Fibroblast of pulmonary artery (primary cell): ENCODE results near the gene CSRNP3.

Experiments
- DNase-seq: peaks from one replicate; pipeline ENCODE4 v3.0.0-alpha.2; 2010; ENCODE audit warnings: low read depth
- H3K4me3 ChIP-seq: replicated peaks from 2 replicates; pipeline ENCODE4 v1.5.1; 2011; ENCODE audit warnings: low read depth, mild to moderate bottlenecking, control low read depth, low read length, moderate library complexity
- CTCF ChIP-seq: IDR thresholded peaks from 2 replicates; pipeline ENCODE4 v1.5.1; 2011; ENCODE audit warnings: mild to moderate bottlenecking, control low read depth, low read length, inconsistent platforms; ENCODE audit errors: missing control alignments

Gene CSRNP3

GRCh38 chr2:165621086-165621560 lies 151.6 kb downstream of the CSRNP3 start:
- DNase-seq: peak; percentile 85
- no peak for TF ChIP-seq CTCF
- no peak overlapping the region for H3K4me3 ChIP-seq

GRCh38 chr2:165623161-165623560 lies 153.7 kb downstream of the CSRNP3 start:
- H3K4me3 ChIP-seq: no peak overlapping the region
- TF ChIP-seq CTCF: no peak
- DNase-seq: no peak

DNA sequence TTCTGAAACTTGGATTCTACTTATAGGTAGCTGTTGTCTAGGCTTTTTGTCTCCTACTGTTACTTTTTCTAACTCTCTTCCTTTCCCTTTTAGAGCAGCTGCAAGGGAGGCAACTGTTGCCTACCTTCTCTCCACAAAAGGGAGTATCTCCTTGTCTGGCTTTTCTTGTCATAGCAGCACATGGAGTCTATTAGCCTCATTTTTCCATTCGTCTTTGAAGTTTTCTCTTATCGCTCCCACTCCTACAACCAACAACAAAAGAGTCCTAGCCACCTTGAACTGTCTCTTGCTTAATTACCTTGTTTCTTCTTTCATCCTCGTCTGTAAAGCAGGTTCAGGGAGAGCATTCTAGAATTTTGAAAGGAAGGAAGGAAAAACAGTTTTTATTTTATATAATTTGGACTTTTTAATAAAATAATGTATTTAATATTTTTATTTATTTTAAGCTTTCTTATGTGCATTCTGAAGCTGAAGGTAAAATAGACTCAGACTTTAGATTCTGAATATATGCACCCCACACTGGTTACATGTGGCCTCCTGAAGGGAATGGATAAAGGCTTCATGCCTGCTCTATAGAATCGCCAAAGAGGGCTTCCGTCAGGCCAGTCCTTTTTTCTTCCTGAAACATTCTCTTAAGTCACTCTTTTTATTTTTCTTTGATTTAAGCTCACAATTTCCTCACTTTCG lies 154.4 kb downstream of the CSRNP3 start:
- no peak for TF ChIP-seq CTCF
- DNase-seq: no peak
- H3K4me3 ChIP-seq: no peak overlapping the region

DNA sequence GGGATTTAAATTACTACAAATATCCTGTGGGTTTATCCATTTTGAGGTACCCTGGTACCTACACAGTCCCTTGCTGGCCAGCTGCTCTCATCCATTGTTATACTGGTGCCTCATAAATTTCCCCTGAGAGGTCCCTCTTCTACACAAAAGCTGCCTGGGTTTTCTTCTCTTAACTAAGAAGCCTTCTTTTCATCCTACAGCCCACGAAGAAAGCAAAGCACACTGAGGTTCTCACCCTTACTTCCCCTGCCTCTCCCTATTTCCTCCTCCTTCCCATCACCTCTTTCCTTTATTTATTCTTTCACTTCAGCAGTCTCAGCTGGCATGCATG lies 154.9 kb downstream of the CSRNP3 start:
- no peak for DNase-seq
- no peak for TF ChIP-seq CTCF
- no peak overlapping the region for H3K4me3 ChIP-seq

DNA sequence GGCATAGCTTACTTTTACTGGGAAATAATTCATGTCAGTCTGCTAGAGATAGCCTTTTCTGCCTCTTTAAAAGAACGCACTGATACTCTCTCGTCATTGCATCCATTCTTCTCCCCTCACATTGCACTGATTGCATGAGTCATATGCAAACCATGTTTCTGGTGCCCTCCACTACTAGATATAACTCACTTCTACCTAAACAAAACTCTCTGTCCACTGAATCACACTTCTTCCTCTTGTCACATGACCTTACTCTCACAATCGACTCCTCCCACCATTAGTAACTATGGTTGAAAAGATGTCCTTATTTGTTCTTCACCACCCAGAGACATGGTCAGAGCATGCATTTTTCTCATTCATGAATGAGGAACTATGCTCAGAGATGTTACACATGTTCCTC lies 158.0 kb downstream of the CSRNP3 start:
- no peak overlapping the region for H3K4me3 ChIP-seq
- peak; percentile 47 for DNase-seq
- TF ChIP-seq CTCF: no peak

GRCh38 chr2:165629776-165630175 lies 160.3 kb downstream of the CSRNP3 start:
- DNase-seq: no peak
- TF ChIP-seq CTCF: no peak
- no peak overlapping the region for H3K4me3 ChIP-seq

DNA sequence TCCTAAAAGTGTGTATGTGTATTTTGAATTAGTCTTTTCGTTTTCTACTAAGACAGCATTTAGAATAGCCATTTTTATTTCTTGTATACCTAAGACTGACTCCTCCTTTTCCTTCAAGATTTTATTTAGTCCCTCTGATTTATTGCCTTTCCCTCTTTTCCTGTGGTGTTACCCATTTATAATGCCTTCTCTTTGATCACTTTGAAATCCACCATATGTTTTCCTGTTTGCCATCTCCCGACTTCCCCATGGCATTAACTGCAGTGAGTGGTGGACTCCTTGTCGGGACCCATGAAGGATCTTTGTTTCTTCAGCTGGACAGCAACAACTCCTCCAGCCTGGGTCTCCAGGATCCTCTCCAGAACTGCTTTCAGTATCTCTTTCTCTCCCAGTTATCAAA lies 160.7 kb downstream of the CSRNP3 start:
- DNase-seq: no peak
- no peak overlapping the region for H3K4me3 ChIP-seq
- TF ChIP-seq CTCF: no peak
